Measurements from ENCODE around the gene TLX2. TPM values are rescaled to one million over a fixed set of nuclear protein-coding genes. Genes with fewer than 3 reads are reported as not detected.
A peak's percentile ranks its signal among the peaks of the same experiment; 100 is the strongest.

The TLX2 gene
- total RNA-seq, 2 donors from 2014 or later: 0.12 to 0.40 TPM

DNA sequence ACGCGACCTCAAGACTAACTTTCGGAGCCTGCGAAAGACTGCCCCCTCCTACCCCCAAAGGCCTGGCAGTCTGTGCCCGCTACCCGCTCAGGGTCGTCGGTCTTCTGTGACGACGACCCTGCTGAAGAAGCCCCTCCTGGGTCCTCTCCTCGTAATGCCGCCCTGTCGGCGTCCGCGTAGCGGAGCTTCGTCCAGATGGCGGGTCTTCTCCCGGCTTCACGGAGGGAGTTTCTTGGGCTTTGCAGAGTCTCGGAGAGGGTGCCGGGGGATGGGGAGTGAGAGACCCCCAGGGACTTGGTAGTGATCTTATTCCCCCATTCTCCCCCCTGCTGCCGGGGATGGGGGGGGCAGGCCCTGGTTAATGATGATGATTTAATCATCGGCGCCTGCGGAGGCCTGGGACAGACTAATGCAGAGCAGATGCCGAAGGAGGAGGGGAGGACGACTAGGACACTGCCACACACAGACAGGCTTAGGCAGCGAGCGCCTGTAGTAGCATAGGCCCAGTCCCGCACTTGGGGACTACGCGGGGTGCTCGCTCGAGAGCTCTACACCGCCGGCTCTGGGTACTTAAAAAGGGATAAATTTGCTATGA lies 6.2 kb upstream of the TLX2 start:
- H3K36me3 ChIP-seq: peaks cover 3% of the 10 kb centered on the region
- intact Hi-C loops (cut with DNase I): no loop called here
- peak overlapping the region; percentile 68 for H3K4me3 ChIP-seq
- H3K9ac ChIP-seq (ENCODE audit: low read depth in 2 of 2, low read length in 2 of 2): peak overlapping the region; percentile 76 to 90
- H3K27ac ChIP-seq: peak overlapping the region; percentile 96
- H3K9me3 ChIP-seq: no peaks in the 10 kb centered on the region
- TF ChIP-seq, protein P1, sequence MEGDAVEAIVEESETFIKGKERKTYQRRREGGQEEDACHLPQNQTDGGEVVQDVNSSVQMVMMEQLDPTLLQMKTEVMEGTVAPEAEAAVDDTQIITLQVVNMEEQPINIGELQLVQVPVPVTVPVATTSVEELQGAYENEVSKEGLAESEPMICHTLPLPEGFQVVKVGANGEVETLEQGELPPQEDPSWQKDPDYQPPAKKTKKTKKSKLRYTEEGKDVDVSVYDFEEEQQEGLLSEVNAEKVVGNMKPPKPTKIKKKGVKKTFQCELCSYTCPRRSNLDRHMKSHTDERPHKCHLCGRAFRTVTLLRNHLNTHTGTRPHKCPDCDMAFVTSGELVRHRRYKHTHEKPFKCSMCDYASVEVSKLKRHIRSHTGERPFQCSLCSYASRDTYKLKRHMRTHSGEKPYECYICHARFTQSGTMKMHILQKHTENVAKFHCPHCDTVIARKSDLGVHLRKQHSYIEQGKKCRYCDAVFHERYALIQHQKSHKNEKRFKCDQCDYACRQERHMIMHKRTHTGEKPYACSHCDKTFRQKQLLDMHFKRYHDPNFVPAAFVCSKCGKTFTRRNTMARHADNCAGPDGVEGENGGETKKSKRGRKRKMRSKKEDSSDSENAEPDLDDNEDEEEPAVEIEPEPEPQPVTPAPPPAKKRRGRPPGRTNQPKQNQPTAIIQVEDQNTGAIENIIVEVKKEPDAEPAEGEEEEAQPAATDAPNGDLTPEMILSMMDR (IDR thresholded peaks at IDR 0.05): no peak
- H3K27me3 ChIP-seq: peaks cover 29% of the 10 kb centered on the region
- peak; percentile 62 for DNase-seq
- H3K4me1 ChIP-seq: peaks cover 12% of the 10 kb centered on the region

DNA sequence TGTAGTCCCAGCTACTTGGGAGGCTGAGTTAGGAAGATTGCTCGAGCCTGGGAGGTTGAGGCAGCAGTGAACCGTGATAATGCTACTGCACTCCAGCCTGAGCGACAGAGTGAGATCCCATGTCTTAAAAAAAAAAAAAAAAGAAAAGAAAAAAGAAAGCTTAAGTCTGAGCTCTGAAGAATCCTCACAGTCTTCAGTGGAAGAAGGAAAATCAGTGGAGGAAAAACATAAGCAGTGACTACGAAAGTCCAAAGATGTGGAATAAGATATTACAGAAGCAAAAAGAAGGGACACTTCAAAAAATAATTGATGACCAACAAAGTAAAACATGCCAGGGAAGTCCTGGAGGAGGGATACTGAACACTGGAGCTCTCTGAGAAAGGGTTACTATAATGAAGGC lies 4.0 kb upstream of the TLX2 start:
- H3K27ac ChIP-seq: no peak overlapping the region
- H3K27me3 ChIP-seq: peaks cover 51% of the 10 kb centered on the region
- H3K4me1 ChIP-seq: peaks cover 19% of the 10 kb centered on the region
- TF ChIP-seq, protein P1 (IDR thresholded peaks at IDR 0.05): no peak
- no peak overlapping the region for H3K4me3 ChIP-seq
- peaks cover under 1% of the 10 kb centered on the region for H3K36me3 ChIP-seq
- H3K9ac ChIP-seq (ENCODE audit: low read depth in 2 of 2, low read length in 2 of 2): no peak overlapping the region
- intact Hi-C loops (cut with DNase I): no loop called here
- DNase-seq: no peak
- H3K9me3 ChIP-seq: no peaks in the 10 kb centered on the region

DNA sequence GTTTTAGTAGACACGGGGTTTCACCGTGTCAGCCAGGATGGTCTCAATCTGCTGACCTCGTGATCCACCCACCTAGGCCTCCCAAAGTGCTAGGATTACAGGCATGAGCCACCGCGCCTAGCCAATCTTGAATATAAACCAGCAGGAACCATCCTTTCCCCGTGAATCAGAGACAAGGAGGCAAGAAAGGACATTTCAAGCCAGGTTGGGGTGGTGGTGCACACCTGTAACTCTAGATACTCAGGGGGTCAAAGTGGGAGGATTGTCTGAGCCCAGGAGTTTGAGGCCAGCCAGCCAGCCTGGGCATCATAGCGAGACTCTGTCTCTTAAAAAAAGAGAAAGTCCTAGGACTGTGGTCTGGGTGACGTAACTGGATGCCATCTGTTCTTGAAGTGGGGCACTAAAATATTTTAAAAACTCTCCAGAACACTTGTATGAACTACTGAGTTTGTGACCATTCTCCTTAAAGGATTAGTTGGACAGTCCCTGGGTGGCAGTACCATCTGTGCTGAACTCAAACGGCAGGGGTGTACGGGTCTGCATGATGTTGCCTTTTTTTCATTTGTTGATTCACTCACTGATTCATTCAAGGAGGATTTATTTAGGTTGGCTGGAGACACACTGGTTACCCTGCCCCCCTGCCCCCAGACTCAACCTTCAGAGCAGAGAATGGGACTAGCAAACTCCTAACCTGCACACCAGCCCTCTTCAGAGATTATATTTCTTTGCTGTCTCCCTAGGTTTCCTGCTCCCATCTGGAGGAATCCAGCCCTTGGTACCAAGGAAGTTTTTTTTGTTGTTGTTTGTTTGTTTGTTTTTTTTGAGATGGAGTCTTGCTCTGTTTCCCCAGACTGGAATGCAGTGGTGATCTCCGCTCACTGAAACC lies 2.9 kb upstream of the TLX2 start:
- peaks cover 21% of the 10 kb centered on the region for H3K4me1 ChIP-seq

DNA sequence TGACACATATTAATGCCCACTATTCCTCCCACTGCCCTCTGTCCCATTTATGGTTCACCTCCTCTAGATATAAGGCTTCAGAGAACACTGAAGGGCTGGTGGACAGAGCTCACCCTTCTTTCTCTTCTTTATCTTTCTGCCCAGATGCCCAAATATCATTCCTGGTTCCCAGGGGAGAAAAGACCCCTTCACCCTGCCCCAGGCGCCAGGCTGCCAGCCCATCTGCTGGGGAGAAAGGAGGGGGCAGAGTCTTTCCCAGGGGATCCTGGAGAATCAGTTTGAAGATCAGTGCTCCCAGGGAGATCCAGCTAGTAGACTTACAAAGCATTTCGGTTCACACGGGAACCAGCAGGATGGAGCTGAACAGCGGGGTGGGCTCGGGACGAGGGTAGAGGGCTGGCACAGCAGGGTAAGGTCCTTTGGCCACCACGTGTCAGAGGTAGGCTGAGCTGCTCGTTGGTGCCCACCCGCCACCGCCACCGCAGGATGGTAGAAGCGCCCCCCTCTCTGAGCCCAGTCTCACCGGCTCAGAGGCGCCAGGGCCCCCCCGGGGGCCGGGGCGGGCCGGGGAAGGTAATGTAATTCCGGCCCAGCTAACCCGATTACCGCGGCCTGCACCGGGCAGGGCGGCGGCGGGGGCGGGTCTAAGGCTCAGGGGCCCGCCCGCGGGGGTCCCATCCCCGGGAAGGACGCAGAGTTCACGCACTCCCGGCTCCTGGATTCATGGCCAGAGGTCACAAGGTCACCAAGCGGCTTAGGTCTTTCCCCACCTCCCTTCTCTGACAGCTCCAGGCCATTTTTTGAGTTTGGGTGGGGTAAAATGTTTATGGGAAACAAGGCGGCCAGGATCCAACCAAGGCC lies 1.3 kb upstream of the TLX2 start:
- DNase-seq: no peak
- no peak overlapping the region for H3K27ac ChIP-seq
- no peaks in the 10 kb centered on the region for H3K9me3 ChIP-seq
- no peak overlapping the region for H3K4me3 ChIP-seq
- peaks cover 18% of the 10 kb centered on the region for H3K4me1 ChIP-seq
- H3K27me3 ChIP-seq: peaks cover 67% of the 10 kb centered on the region
- intact Hi-C loops (cut with DNase I): no loop called here
- H3K9ac ChIP-seq (ENCODE audit: low read depth in 2 of 2, low read length in 2 of 2): no peak overlapping the region
- H3K36me3 ChIP-seq: no peaks in the 10 kb centered on the region
- TF ChIP-seq, protein P1 (IDR thresholded peaks at IDR 0.05): no peak

More for the DNA sequence above, 2.9 kb upstream of the TLX2 start:
- Histone ChIP-seq H3K4me3 (no peak overlapping the region), H3K36me3 (no peaks in the 10 kb centered on the region), H3K27ac (no peak overlapping the region), H3K9ac (ENCODE audit: low read depth in 2 of 2, low read length in 2 of 2) (no peak overlapping the region), H3K27me3 (peaks cover 62% of the 10 kb centered on the region), H3K9me3 (no peaks in the 10 kb centered on the region)
- intact Hi-C loops (cut with DNase I): no loop called here
- TF ChIP-seq, protein P1 (IDR thresholded peaks at IDR 0.05): no peak
- no peak for DNase-seq
